HepG2 (cell line): ENCODE data around the gene KIF21B. TPM values are rescaled to one million over a fixed set of nuclear protein-coding genes. Genes with fewer than 3 reads are reported as not detected.

ENCODE experiments used
- ATAC-seq: fragments of 200-7000 bp; cut with Tn5 transposase; 3 replicates; pipeline ENCODE4 v1.9.1; 2020; ENCODE audit warnings: mild to moderate bottlenecking, moderate library complexity
- BruUV-seq: library from RNA; stranded (reverse); fragments of 400-500 nt; replicated peaks from 2 replicates; lab custom pipeline; 2021; lab: Mats Ljungman, UMichigan
- CTCF ChIA-PET: fragments of 300-600 bp; formaldehyde crosslinking; extraction: SDS; loops from one replicate; lab custom pipeline; 2021; ENCODE audit warnings: low total read pairs, inconsistent platforms, low intra/inter-chr PET ratio; lab: Yijun Ruan, JAX
- POLR2A ChIA-PET: fragments of 350-600 bp; sonication (Branson Sonifier 250); formaldehyde crosslinking; loops from one replicate; lab custom pipeline; 2020; ENCODE audit warnings: antibody characterized with exemption, inconsistent platforms; lab: Yijun Ruan, JAX
- DNase-seq: peaks from one replicate; pipeline ENCODE4 v3.0.0-alpha.2; 2015; ENCODE audit warnings: low spot score
- FAIRE-seq: peaks from 3 replicates; lab custom pipeline; 2011; peaks lifted over from hg19 to GRCh38; lab: Jason Lieb, UNC
- H2AFZ ChIP-seq: one replicate; pipeline ENCODE4 v1.6.1; 2011; ENCODE audit warnings: low read length, inconsistent platforms
- H3K27ac ChIP-seq: fragments of 300-600 bp; 3 replicates; pipeline ENCODE4 v1.8.0; 2011; ENCODE audit warnings: mixed run types, mild to moderate bottlenecking, mixed read lengths, low read length, inconsistent platforms; ENCODE audit not compliant: insufficient read depth; ENCODE audit errors: extremely low read length
- H3K27me3 ChIP-seq, 2 experiments: fragments of 200-600 bp in 1 of 2; 2 replicates in 1 of 2; 3 replicates in 1 of 2; pipeline versions ENCODE4 v1.6.0 to v1.8.0; 2011; ENCODE audit warnings: low read length in 2 of 2, mild to moderate bottlenecking in 2 of 2, moderate library complexity in 2 of 2, inconsistent platforms in 1 of 2; ENCODE audit not compliant: insufficient read depth in 2 of 2, control insufficient read depth in 1 of 2
- H3K36me3 ChIP-seq, 2 experiments: fragments of 200-600 bp in 1 of 2; replicated peaks in 1 of 2; 2 replicates in 1 of 2; 3 replicates in 1 of 2; pipeline versions ENCODE4 v1.5.1 to v1.8.0; 2011; ENCODE audit warnings: low read length in 2 of 2, inconsistent platforms in 1 of 2; ENCODE audit not compliant: insufficient read depth in 2 of 2, control insufficient read depth in 1 of 2
- H3K4me1 ChIP-seq: 2 replicates; pipeline ENCODE4 v1.5.1; 2012; ENCODE audit warnings: low read length, inconsistent platforms; ENCODE audit not compliant: insufficient read depth
- H3K4me2 ChIP-seq: 2 replicates; pipeline ENCODE4 v1.6.0; 2011; ENCODE audit warnings: low read depth, low read length, inconsistent platforms
- H3K4me3 ChIP-seq, 3 experiments: fragments of 200-600 bp in 1 of 3; sonication (generic), shearing (Covaris generic) in 1 of 3; replicated peaks in 1 of 3; 2 replicates each; pipeline ENCODE4 v1.5.1; 2011 to 2016; ENCODE audit warnings: low read length in 3 of 3, inconsistent platforms in 2 of 3, low read depth in 2 of 3, mild to moderate bottlenecking in 2 of 3, control low read depth in 1 of 3, mixed read lengths in 1 of 3; ENCODE audit not compliant: insufficient read depth in 1 of 3
- H3K79me2 ChIP-seq: one replicate; pipeline ENCODE4 v1.6.1; 2011; ENCODE audit warnings: low read length, inconsistent platforms; ENCODE audit not compliant: insufficient read depth
- H3K9ac ChIP-seq: 2 replicates; pipeline ENCODE4 v1.6.0; 2011; ENCODE audit warnings: mild to moderate bottlenecking, low read depth, low read length, inconsistent platforms; ENCODE audit not compliant: insufficient read depth
- H3K9me3 ChIP-seq: 2 replicates; pipeline ENCODE4 v1.5.1; 2012; ENCODE audit warnings: mild to moderate bottlenecking, low read length
- H4K20me1 ChIP-seq: 2 replicates; pipeline ENCODE4 v1.6.0; 2011; ENCODE audit warnings: inconsistent platforms, mild to moderate bottlenecking, low read length, moderate library complexity; ENCODE audit not compliant: insufficient read depth
- ARNT ChIP-seq: fragments of 450-650 bp; IDR thresholded peaks from 2 replicates; pipeline ENCODE4 v1.6.1; 2017
- GMEB1 ChIP-seq: sonication (generic); formaldehyde crosslinking; IDR thresholded peaks from 2 replicates; pipeline ENCODE4 v1.5.1; 2020; ENCODE audit warnings: missing genetic modification reagents, mild to moderate bottlenecking, borderline replicate concordance
- KLF15 ChIP-seq: sonication (generic); formaldehyde crosslinking; IDR thresholded peaks from 2 replicates; pipeline ENCODE4 v1.8.1; 2023; ENCODE audit warnings: borderline replicate concordance, mild to moderate bottlenecking, inconsistent platforms, missing genetic modification reagents, mixed read lengths
- MBD4 ChIP-seq: IDR thresholded peaks from 2 replicates; pipeline ENCODE4 v1.6.1; 2012; ENCODE audit warnings: low read length, inconsistent platforms, borderline replicate concordance
- NCOA5 ChIP-seq: sonication (generic); formaldehyde crosslinking; IDR thresholded peaks from 2 replicates; pipeline ENCODE4 v1.4.0; 2020; ENCODE audit warnings: missing genetic modification reagents
- NFKBIZ ChIP-seq: IDR thresholded peaks from 2 replicates; pipeline ENCODE4 v1.6.1; 2018; ENCODE audit warnings: missing genetic modification reagents, missing compliant biosample characterization
- SRSF4 ChIP-seq: fragments of 200-400 bp; formaldehyde crosslinking; IDR thresholded peaks from one replicate; pipeline ENCODE4 v1.6.1; 2018; ENCODE audit warnings: mild to moderate bottlenecking, low read depth, low read length, moderate library complexity; ENCODE audit not compliant: poor library complexity, severe bottlenecking
- ZBTB38 ChIP-seq: sonication (generic); formaldehyde crosslinking; IDR thresholded peaks from 2 replicates; pipeline ENCODE4 v1.5.1; 2020; ENCODE audit warnings: mild to moderate bottlenecking, missing genetic modification reagents
- ZNF205 ChIP-seq: IDR thresholded peaks from 2 replicates; pipeline ENCODE4 v1.6.1; 2018; ENCODE audit warnings: missing biosample characterization, missing genetic modification reagents
- ZNF605 ChIP-seq: sonication (generic); formaldehyde crosslinking; IDR thresholded peaks from 2 replicates; pipeline ENCODE4 v1.8.0; 2022; ENCODE audit warnings: mild to moderate bottlenecking, missing genetic modification reagents
- ZSCAN22 ChIP-seq: sonication (generic); formaldehyde crosslinking; IDR thresholded peaks from 2 replicates; pipeline ENCODE4 v1.4.0; 2020; ENCODE audit warnings: mild to moderate bottlenecking, missing genetic modification reagents
- WGBS: methylation state at CpG from one replicate; pipeline ENCODE4 v1.1.6; 2017; ENCODE audit warnings: low lambda C conversion rate; 5-methylcytosine and 5-hydroxymethylcytosine counted together
- in situ Hi-C: cut with HindIII; loops from 2 replicates; pipeline ENCODE4 v1.10.0; 2017; ENCODE audit warnings: low pct_unique_long_range_greater_than_20kb; ENCODE audit not compliant: extremely low pct_ligation_motif_present
- intact Hi-C: fragments of 100-400 bp; cut with micrococcal nuclease; formaldehyde crosslinking; loops from one replicate; pipeline ENCODE4 v1.10.0; 2022; ENCODE audit not compliant: unreplicated experiment
- polyA plus RNA-seq, 8 experiments: library from polyadenylated mRNA; depleted of rRNA in 3 of 8; stranded (reverse) in 7 of 8; unstranded in 1 of 8; fragments of >200 nt; fragmentation: Illumina TruSeq in 4 of 8; extraction: Trizol in 4 of 8; gene quantifications; 2 replicates each; pipeline versions ENCODE4 v1.2.1 to v1.2.3, GENCODE V29; 2011 to 2016; ENCODE audit warnings: low read depth in 4 of 8, missing spikeins in 1 of 8, mixed read lengths in 1 of 8; ENCODE audit not compliant: insufficient read depth in 1 of 8
- total RNA-seq, 5 experiments: library from RNA; depleted of rRNA; stranded (reverse); fragments of >200 nt; fragmentation: Illumina TruSeq; extraction: Trizol; gene quantifications; 2 replicates each; pipeline ENCODE4 v1.2.3, GENCODE V29; 2016; ENCODE audit warnings: low read depth in 1 of 5
- TF ChIP-seq, protein P1 (sequence below): sonication (generic); formaldehyde crosslinking; IDR thresholded peaks from 2 replicates; pipeline ENCODE4 v1.4.0; 2020; ENCODE audit warnings: mild to moderate bottlenecking, missing genetic modification reagents

KIF21B gene
- total and polyA plus RNA-seq, 2 of the 13 experiments (the other 11 are each of a cell fraction or from before 2014, with no cell fraction given) = 0.17 to 0.20 TPM

- Histone ChIP-seq H3K9me3 (no peaks in the 10 kb centered on the region), H3K79me2 (no peaks in the 10 kb centered on the region), H4K20me1 (no peaks in the 10 kb centered on the region), H3K27me3 (peaks cover 4 to 25% of the 10 kb centered on the region in 2 experiments; a peak in 3 of 5 replicates), H3K36me3 (no peaks in the 10 kb centered on the region), H3K9ac (no peak overlapping the region)
- intact Hi-C loops = no loop called here
- DNase-seq (no peak), FAIRE-seq (no peak)
- BruUV-seq = no TSS peak
- CTCF ChIA-PET = no interaction called here
- no peak for TF ChIP-seq ZBTB38 (CRISPR knock-in tag)
- TF ChIP-seq GMEB1 (CRISPR knock-in tag) = no peak
- TF ChIP-seq ZNF605 = no peak
- TF ChIP-seq KLF15 (CRISPR knock-in tag) = no peak
- no peak for TF ChIP-seq NCOA5 (CRISPR knock-in tag)
- TF ChIP-seq ZNF205 (CRISPR knock-in tag) = no peak
- no peak for TF ChIP-seq MBD4
- TF ChIP-seq SRSF4 = no peak
- no peak for TF ChIP-seq NFKBIZ
- no peak for TF ChIP-seq ZSCAN22 (CRISPR knock-in tag)
- no peak for TF ChIP-seq ARNT
- TF ChIP-seq, protein P1, sequence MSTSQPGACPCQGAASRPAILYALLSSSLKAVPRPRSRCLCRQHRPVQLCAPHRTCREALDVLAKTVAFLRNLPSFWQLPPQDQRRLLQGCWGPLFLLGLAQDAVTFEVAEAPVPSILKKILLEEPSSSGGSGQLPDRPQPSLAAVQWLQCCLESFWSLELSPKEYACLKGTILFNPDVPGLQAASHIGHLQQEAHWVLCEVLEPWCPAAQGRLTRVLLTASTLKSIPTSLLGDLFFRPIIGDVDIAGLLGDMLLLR (CRISPR knock-in tag) = no peak
- TF ChIP-seq, all 625 proteins: peak for 0
- Histone ChIP-seq H3K4me1 (peaks cover 8% of the 10 kb centered on the region), H2AFZ (no peak overlapping the region), H3K27ac (no peak overlapping the region), H3K4me3 (no peak overlapping the region), H3K4me2 (no peak overlapping the region)
- 10% methylated on average over 2 of the region's 3 CpGs for WGBS
- ATAC-seq = no peak
- in situ Hi-C loops = no loop called here
- POLR2A ChIA-PET = no interaction called here
Observed at GRCh38 chr1:201011616-201012015, 11.9 kb downstream of the KIF21B start.
